Measurements from ENCODE around the gene SCAMP2. TPM values are rescaled to one million over a fixed set of nuclear protein-coding genes. Genes with fewer than 3 reads are reported as not detected.
A peak's percentile ranks its signal among the peaks of the same experiment; 100 is the strongest.

The SCAMP2 gene
- total RNA-seq, 1 donor from 2014 or later = 56.4 TPM

GRCh38 chr15:74839526-74840395, 33.4 kb downstream of the SCAMP2 start:
- Histone ChIP-seq H3K9me3 (ENCODE audit: insufficient read depth, low read depth, low read length) (no peaks in the 10 kb centered on the region), H2AFZ (ENCODE audit: low read depth, low read length) (no peak overlapping the region), H4K20me1 (ENCODE audit: insufficient read depth, low read length) (peaks cover 19% of the 10 kb centered on the region), H3K4me1 (ENCODE audit: insufficient read depth, low read length) (peaks cover 12% of the 10 kb centered on the region), H3K27me3 (ENCODE audit: insufficient read depth, low read length) (no peaks in the 10 kb centered on the region), H3K4me2 (ENCODE audit: low read length) (no peak overlapping the region), H3K4me3 (ENCODE audit: insufficient read depth, low read depth, low read length) (no peak overlapping the region), H3K79me2 (ENCODE audit: insufficient read depth, low read length) (no peaks in the 10 kb centered on the region), H3K9ac (ENCODE audit: low read length) (no peak overlapping the region), H3K36me3 (ENCODE audit: insufficient read depth, low read length) (no peaks in the 10 kb centered on the region), H3K27ac (ENCODE audit: low read depth, low read length) (no peak overlapping the region)
- Mint-ChIP-seq H3K27ac (ENCODE audit: unreplicated experiment) (peak overlapping the region; percentile 58), H3K36me3 (ENCODE audit: low read depth, unreplicated experiment) (peaks cover 13% of the 10 kb centered on the region), H3K9me3 (ENCODE audit: unreplicated experiment) (peaks cover 2% of the 10 kb centered on the region), H3K27me3 (ENCODE audit: low read depth, unreplicated experiment) (no peaks in the 10 kb centered on the region), H3K4me1 (ENCODE audit: low read depth, unreplicated experiment) (no peaks in the 10 kb centered on the region), H3K4me3 (ENCODE audit: unreplicated experiment) (no peak overlapping the region)
- TF ChIP-seq CTCF (IDR thresholded peaks at IDR 0.05; ENCODE audit: insufficient read depth, low read depth, low read length) (no peak), EZH2 (IDR thresholded peaks at IDR 0.05; ENCODE audit: insufficient read depth, low read length) (no peak)
- FAIRE-seq (no peak), DNase-seq (ENCODE audit: low read depth) (no peak)

- Histone ChIP-seq H3K4me2 (ENCODE audit: low read length) (no peak overlapping the region), H2AFZ (ENCODE audit: low read depth, low read length) (no peak overlapping the region), H3K27ac (ENCODE audit: low read depth, low read length) (no peak overlapping the region), H4K20me1 (ENCODE audit: insufficient read depth, low read length) (peaks cover 19% of the 10 kb centered on the region), H3K79me2 (ENCODE audit: insufficient read depth, low read length) (no peaks in the 10 kb centered on the region), H3K36me3 (ENCODE audit: insufficient read depth, low read length) (no peaks in the 10 kb centered on the region), H3K9me3 (ENCODE audit: insufficient read depth, low read depth, low read length) (no peaks in the 10 kb centered on the region), H3K27me3 (ENCODE audit: insufficient read depth, low read length) (no peaks in the 10 kb centered on the region), H3K4me3 (ENCODE audit: insufficient read depth, low read depth, low read length) (no peak overlapping the region), H3K9ac (ENCODE audit: low read length) (no peak overlapping the region), H3K4me1 (ENCODE audit: insufficient read depth, low read length) (peaks cover 12% of the 10 kb centered on the region)
- H3K4me1 Mint-ChIP-seq (ENCODE audit: low read depth, unreplicated experiment) = peaks cover 2% of the 10 kb centered on the region
- H3K36me3 Mint-ChIP-seq (ENCODE audit: low read depth, unreplicated experiment) = peaks cover 13% of the 10 kb centered on the region
- no peak overlapping the region for H3K4me3 Mint-ChIP-seq (ENCODE audit: unreplicated experiment)
- DNase-seq (ENCODE audit: low read depth) (no peak), FAIRE-seq (no peak)
- no peak overlapping the region for H3K27ac Mint-ChIP-seq (ENCODE audit: unreplicated experiment)
- no peaks in the 10 kb centered on the region for H3K27me3 Mint-ChIP-seq (ENCODE audit: low read depth, unreplicated experiment)
- H3K9me3 Mint-ChIP-seq (ENCODE audit: unreplicated experiment) = peaks cover 2% of the 10 kb centered on the region
- TF ChIP-seq CTCF (IDR thresholded peaks at IDR 0.05; ENCODE audit: insufficient read depth, low read depth, low read length) = no peak
Measured at GRCh38 chr15:74838746-74839525, 34.2 kb downstream of the SCAMP2 start.

Data from astrocyte (in vitro differentiated cells and primary cell).